HG03139 (cell line): ENCODE data around the gene CDH20.
A peak's percentile ranks its signal among the peaks of the same experiment; 100 is the strongest.

Experiments used
- ATAC-seq: cut with Tn5 transposase; IDR thresholded peaks from one replicate; pipeline ENCODE4 v1.9.1; 2021; ENCODE audit not compliant: unreplicated experiment

The CDH20 gene

GRCh38 chr18:61528961-61529360 lies 195.7 kb downstream of the CDH20 start:
- ATAC-seq, result no peak

GRCh38 chr18:61530681-61531080 lies 197.5 kb downstream of the CDH20 start:
- no peak for ATAC-seq

- ATAC-seq, result no peak
These were observed 198.0 kb downstream of the CDH20 start for GRCh38 chr18:61531182-61531581.

GRCh38 chr18:61531891-61532290 lies 198.7 kb downstream of the CDH20 start:
- ATAC-seq, result no peak

DNA sequence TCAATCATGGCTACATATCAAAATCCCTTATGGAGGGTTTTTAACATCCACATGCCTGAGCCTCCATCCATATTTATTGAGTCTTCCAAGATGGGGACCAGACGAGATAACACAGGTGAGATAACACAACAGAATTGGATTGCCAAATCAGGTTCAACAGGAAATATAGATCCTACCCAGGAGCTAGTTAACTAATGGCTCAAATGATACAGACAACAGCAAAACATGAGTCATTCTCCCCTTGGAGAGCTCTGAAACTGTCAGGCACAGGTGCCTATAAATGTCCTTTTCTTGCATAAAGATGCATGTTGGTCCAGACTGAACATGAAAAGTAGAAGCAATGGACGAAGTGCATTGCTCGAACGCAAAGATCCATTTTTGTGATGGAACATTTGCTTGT lies 202.2 kb downstream of the CDH20 start:
- no peak for ATAC-seq

GRCh38 chr18:61541673-61542072 lies 208.4 kb downstream of the CDH20 start:
- no peak for ATAC-seq

DNA sequence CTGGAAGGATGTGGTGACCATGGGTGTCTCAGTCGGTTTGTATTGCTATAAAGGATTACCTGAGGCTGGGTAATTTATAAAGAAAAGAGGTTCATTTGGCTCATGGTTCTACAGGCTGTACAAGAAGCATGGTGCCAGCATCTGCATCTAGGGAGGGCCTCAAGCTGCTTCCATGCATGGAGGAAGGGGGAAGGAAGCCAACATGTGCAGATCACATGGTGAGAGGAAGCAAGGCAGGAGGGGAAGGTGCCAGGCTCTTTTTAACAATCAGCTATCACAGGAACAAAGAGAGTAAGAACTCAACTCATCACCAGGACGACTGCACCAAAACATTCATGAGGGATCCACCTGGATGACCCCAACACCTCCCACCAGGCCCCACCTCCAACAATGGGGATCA lies 209.4 kb downstream of the CDH20 start:
- no peak for ATAC-seq

- ATAC-seq, result no peak
These were observed 210.3 kb downstream of the CDH20 start for GRCh38 chr18:61543518-61543917.

- no peak for ATAC-seq
These were observed 210.9 kb downstream of the CDH20 start for GRCh38 chr18:61544178-61544577.

DNA sequence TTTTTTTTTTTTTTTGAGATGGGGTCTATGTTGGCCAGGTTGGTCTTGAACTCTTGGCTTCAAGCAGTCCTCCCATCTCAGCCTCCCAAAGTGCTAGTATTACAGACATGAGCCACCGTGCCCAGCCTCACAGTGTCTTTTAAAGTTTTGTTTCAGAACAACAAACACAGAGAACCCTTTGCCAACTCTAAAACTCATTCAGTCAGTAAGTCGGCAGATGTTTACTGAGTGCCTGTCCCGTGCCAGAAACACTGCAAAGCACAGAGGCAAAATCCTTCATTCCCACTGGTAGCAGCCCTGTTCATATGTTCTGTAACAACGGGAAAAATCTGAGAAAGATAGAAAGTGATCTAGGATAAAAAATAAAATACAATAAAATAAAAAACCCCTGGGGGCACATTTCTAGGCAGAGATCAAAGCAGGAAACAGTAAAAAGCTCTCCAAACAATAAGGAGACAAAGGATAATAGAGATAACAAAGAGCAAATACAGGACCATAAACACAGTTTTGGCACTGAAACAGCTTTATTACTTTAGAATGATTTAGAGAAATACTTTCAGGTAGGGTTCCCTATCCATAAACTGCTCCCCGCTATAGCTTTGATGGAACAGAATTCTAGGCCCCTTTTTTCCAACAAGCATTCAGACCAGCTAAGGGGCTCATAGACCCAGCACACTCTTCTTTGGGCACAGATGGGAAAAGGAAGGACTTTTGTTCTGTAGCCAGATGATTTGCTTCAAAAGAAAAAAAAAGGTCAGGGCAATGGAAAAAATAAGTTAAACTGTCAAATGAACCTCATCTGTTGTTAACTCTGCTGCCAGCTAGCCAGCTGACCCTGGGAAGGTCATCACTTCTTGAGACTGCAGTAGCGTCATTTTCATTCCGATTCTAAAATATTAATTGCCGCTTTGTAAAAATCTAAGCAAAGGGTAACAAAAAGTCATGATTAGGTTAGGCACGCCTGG lies 212.3 kb downstream of the CDH20 start:
- no peak for ATAC-seq

DNA sequence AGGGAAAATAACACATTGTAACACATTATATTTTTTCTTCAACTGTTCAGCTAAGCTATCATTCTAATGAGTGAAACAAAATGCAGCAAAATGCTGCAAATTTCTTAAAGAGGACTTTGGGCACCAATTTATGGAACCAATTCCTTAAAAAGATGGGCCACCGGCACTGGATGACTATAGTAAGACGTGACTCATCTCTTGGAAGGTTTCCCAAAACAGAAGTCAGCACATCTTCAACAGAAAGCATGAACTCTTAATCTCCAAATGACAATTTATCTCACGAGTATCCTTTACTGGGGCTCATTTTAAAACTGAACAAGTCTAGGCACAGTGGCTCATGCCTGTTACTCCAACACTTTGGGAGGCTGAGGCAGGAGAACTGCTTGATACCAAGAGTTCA lies 213.4 kb downstream of the CDH20 start:
- ATAC-seq, result no peak

DNA sequence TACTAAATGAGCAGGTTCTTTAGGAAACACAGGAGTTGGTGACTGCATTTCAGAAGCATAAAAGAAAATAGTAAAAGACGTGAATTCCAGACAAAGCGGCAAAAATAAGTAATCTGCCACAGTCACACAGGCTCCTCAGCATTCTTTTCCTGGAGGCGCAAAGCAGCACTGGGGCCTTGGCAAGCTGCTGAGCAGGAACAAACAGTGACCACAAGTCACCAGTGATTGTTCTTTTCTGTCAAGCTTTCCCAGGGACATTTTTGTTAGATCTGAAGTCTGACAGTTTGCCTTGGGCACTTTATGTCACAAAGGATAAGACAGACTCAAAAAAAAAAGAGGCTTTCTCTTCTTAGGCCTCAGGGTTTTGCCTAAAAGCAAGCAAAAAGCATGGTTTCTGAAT lies 216.2 kb downstream of the CDH20 start:
- ATAC-seq, result no peak

DNA sequence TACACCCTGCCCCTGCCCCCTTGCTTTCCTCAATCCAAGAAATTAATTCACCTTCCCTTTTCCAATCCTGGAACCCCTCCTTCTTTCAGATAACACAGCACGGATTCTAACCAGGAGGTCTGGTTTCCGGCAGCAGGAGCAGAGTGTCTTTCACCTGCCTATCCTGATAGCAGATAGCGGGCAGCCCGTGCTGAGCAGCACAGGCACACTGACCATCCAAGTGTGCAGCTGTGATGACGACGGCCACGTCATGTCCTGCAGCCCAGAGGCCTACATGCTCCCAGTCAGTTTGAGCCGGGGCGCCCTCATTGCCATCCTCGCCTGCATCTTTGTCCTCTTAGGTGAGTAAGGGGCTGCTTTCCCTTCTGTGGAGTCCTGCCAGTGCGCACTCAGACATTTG lies 216.7 kb downstream of the CDH20 start:
- ATAC-seq, result no peak

DNA sequence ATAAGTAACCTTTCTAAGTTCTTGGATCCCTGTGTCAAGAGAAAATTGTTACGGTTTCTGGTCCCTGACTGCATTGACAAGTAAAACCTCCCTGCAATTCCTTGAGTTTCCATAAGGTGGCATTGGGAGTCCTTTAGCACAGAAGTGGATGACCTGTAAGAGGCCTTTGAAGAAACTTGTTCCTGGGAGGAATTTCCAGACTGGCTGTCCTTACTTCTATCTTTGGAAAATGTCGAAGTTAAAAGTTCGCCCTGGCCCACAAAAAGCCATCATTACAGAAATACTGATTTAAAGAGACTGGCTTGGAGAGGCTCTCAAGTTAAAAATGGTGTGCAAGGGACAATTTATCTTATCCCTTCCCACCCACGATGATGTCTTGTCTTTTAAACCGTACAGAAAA lies 218.4 kb downstream of the CDH20 start:
- ATAC-seq, result peak; percentile 74

- ATAC-seq, result no peak
These were observed 219.9 kb downstream of the CDH20 start for GRCh38 chr18:61553045-61553659.

DNA sequence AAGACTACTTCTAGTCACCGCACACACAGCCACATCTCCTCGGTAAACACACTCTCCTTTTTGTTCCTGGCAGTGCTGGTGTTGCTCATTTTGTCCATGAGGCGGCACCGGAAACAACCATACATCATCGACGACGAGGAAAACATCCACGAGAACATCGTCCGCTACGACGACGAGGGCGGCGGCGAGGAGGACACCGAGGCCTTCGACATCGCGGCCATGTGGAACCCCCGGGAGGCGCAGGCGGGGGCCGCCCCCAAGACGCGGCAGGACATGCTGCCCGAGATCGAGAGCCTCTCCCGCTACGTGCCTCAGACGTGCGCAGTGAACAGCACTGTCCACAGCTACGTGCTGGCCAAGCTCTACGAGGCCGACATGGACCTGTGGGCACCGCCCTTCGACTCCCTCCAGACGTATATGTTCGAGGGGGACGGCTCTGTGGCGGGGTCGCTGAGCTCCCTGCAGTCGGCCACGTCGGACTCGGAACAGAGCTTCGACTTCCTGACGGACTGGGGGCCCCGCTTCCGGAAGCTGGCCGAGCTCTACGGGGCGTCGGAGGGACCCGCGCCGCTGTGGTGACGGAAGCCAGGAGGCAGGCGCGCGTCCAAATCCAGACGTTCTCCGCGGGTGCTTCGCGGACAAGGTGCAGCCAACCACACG lies 221.0 kb downstream of the CDH20 start:
- ATAC-seq, result no peak

DNA sequence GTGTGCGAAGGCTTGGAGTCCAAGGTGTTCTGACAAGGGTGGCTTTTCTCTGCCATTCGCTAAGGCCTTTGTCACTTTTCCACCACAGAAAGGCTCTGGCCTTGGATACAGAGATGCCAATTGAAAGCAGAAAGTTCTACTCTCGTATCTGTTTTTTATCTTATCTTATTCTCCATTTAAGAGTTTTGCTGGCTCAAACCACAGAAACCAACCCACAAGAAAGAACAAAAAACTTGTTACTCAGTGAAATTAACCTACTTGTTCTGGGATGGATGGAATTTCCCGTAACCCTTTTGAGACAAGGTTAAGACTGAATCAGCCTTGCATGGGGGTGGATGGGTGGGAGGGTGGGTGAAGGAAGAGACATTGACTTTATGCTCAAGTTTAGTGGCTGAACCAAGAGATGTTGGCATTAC lies 221.7 kb downstream of the CDH20 start:
- no peak for ATAC-seq

- ATAC-seq, result no peak
These were observed 223.1 kb downstream of the CDH20 start for GRCh38 chr18:61556316-61556715.

GRCh38 chr18:61556862-61557261 lies 223.6 kb downstream of the CDH20 start:
- no peak for ATAC-seq

DNA sequence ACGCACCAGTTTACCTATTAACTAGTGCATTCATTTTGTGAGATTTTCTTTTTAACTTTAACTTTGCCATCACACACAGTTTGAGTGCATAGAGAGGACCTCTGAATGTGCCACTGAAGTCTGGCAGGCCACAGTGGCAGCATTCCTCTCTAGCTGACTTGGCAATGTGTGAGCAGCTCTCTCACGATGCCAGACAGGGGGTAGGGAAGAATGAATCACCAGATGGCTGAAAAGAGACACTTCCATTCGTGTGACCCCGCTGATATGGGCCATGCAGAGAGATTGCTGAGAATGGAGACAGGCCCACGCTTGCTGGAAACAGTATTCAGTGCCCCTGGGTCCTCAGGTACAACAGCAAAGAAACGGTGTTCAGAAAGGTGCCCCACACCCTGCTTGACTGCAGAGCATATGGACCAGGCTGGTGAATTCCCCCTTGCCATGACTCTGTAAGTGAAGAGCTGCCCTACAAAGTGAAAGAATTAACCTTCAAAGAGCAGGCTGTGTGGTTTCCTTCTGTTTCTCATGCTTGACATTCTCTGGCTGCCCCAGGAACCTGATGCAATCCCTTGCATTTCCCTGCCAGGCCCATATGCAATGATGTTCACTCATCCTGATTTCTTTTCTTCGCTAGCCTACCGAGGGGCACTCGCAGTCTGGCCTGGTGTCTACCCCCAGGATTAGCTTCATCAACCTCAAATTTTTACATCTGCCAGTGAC lies 236.1 kb downstream of the CDH20 start:
- ATAC-seq, result no peak

DNA sequence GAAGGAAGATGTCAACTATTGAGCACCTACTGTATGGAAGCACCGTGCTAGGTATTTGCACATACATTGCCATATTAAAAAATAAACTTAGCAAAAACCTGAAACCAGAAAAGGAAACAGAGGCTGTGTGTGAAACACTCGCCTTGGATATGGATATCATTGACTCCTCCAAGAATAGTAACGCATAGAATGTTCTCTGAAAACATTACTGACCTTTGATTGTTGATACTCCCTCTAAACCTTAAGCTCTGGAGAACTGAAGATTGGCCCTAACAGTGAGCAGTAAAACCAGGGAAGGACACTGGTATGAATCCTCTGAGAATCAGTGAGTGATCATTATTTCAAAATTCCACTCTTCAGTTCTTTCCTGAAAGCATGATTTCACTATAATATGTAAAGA lies 236.8 kb downstream of the CDH20 start:
- ATAC-seq, result no peak
